Lung microvascular endothelial cell (primary cell): Measurements from ENCODE around the gene ZNF157. TPM values are rescaled to one million over a fixed set of nuclear protein-coding genes. Genes with fewer than 3 reads are reported as not detected.
"Not testable (repeated sequence)": the region's sequence is repeated elsewhere in the genome, so short reads cannot be mapped to it uniquely, and the experiment has no call there.

Source experiments
- DNase-seq, 2 donors: peaks; one replicate each; pipeline versions ENCODE4 v3.0.0 to v3.0.0-alpha.2; 2010; ENCODE audit warnings: low read depth in 2 of 2
- total RNA-seq: library from RNA; depleted of rRNA; stranded (reverse); fragments of >200 nt; gene quantifications from 2 replicates; pipeline ENCODE4 v1.2.1, GENCODE V29; 2014

The ZNF157 gene
- not detected in 2 replicates for total RNA-seq

GRCh38 chrX:47370278-47370677 lies at the start of gene ZNF157:
Gene ZNF157, plus strand, starts transcription at chrX:47370578. Its CDS starts 91 bp downstream, at chrX:47370669.
- DNase-seq: no peak

GRCh38 chrX:47321386-47321785 lies 49.0 kb upstream of the ZNF157 start:
- DNase-seq: peak; percentile 42 to 55

GRCh38 chrX:47321823-47322371 lies 48.5 kb upstream of the ZNF157 start:
- no peak for DNase-seq

GRCh38 chrX:47327902-47328301 lies 42.5 kb upstream of the ZNF157 start:
- no peak for DNase-seq

GRCh38 chrX:47332729-47333128 lies 37.6 kb upstream of the ZNF157 start:
- DNase-seq: not testable (repeated sequence)

GRCh38 chrX:47351706-47352105 lies 18.7 kb upstream of the ZNF157 start:
- DNase-seq: peak in 1 of 2 donors; percentile 8

- peak; percentile 60 to 71 for DNase-seq
These were observed 11.9 kb upstream of the ZNF157 start for GRCh38 chrX:47358387-47359065.

- no peak for DNase-seq
These were observed 9.8 kb upstream of the ZNF157 start for GRCh38 chrX:47360423-47361179.

- DNase-seq: peak; percentile 95
These were observed 8.6 kb upstream of the ZNF157 start for GRCh38 chrX:47361538-47362511.

GRCh38 chrX:47366041-47366722 lies 4.2 kb upstream of the ZNF157 start:
- peak; percentile 64 to 78 for DNase-seq

GRCh38 chrX:47373198-47373597 lies 2.8 kb downstream of the ZNF157 start:
- DNase-seq: no peak

- no peak for DNase-seq
These were observed 9.9 kb downstream of the ZNF157 start for GRCh38 chrX:47380268-47380667.

GRCh38 chrX:47380837-47381236 lies 10.5 kb downstream of the ZNF157 start:
- DNase-seq: not testable (repeated sequence)

- peak; percentile 67 to 82 for DNase-seq
These were observed 14.1 kb downstream of the ZNF157 start for GRCh38 chrX:47384502-47384901.

- no peak for DNase-seq
These were observed 20.4 kb downstream of the ZNF157 start for GRCh38 chrX:47390780-47391179.

GRCh38 chrX:47413179-47413594 lies 42.8 kb downstream of the ZNF157 start:
- DNase-seq: no peak

GRCh38 chrX:47420265-47420664 lies 49.9 kb downstream of the ZNF157 start:
- no peak for DNase-seq

- no peak for DNase-seq
These were observed 50.6 kb downstream of the ZNF157 start for GRCh38 chrX:47420962-47421361.

GRCh38 chrX:47422444-47422843 lies 52.1 kb downstream of the ZNF157 start:
- no peak for DNase-seq

- no peak for DNase-seq
These were observed 60.5 kb downstream of the ZNF157 start for GRCh38 chrX:47430925-47431324.

- no peak for DNase-seq
These were observed 76.1 kb downstream of the ZNF157 start for GRCh38 chrX:47446431-47446830.
